Nucleus accumbens (tissue), 56 donors: ENCODE results near the gene SMARCC2.
"Not testable (repeated sequence)": the region's sequence is repeated elsewhere in the genome, so short reads cannot be mapped to it uniquely, and the experiment has no call there.

Source experiments
- DNase-seq, 56 donors: peaks; one replicate each; lab custom pipeline; 2025; lab: John Stamatoyannopoulos, UW

Gene SMARCC2

GRCh38 chr12:56213878-56214277 lies 24.6 kb upstream of the SMARCC2 start:
- DNase-seq, result no peak

- no peak for DNase-seq
Observed at GRCh38 chr12:56212361-56212760, 23.1 kb upstream of the SMARCC2 start.

- no peak for DNase-seq
Observed at GRCh38 chr12:56208006-56208405, 18.7 kb upstream of the SMARCC2 start.

- peak in 17 of 56 donors; percentile 0 to 33 (median 9) for DNase-seq
Observed at GRCh38 chr12:56206452-56207166, 17.3 kb upstream of the SMARCC2 start.

- DNase-seq, result no peak
Observed at GRCh38 chr12:56205445-56205844, 16.2 kb upstream of the SMARCC2 start.

- DNase-seq, result no peak
Observed at GRCh38 chr12:56204275-56204674, 15.0 kb upstream of the SMARCC2 start.

- DNase-seq, result no peak
Observed at GRCh38 chr12:56202838-56203237, 13.6 kb upstream of the SMARCC2 start.

- no peak for DNase-seq
Observed at GRCh38 chr12:56202366-56202765, 13.1 kb upstream of the SMARCC2 start.

- no peak for DNase-seq
Observed at GRCh38 chr12:56198836-56199235, 9.6 kb upstream of the SMARCC2 start.

GRCh38 chr12:56197921-56198635 lies 8.8 kb upstream of the SMARCC2 start:
- no peak for DNase-seq

- DNase-seq, result not testable (repeated sequence)
Observed at GRCh38 chr12:56196818-56197550, 7.7 kb upstream of the SMARCC2 start.

GRCh38 chr12:56193025-56193578 lies 3.8 kb upstream of the SMARCC2 start:
- peak in 42 of 56 donors; percentile 1 to 82 (median 22) for DNase-seq

- no peak for DNase-seq
Observed at GRCh38 chr12:56192582-56192981, 3.3 kb upstream of the SMARCC2 start.

GRCh38 chr12:56190695-56191155 lies 1.4 kb upstream of the SMARCC2 start:
- peak in 1 of 56 donors; percentile 37 for DNase-seq

- DNase-seq, result peak in 54 of 56 donors; percentile 11 to 91 (median 68)
Observed at GRCh38 chr12:56189918-56190694, 823 bp upstream of the SMARCC2 start.

- peak in 14 of 56 donors; percentile 6 to 50 (median 29) for DNase-seq
Observed at GRCh38 chr12:56188778-56189098, 545 bp downstream of the SMARCC2 start.

GRCh38 chr12:56188131-56188777 lies 1.0 kb downstream of the SMARCC2 start:
- peak in 1 of 56 donors; percentile 10 for DNase-seq

- no peak for DNase-seq
Observed at GRCh38 chr12:56186957-56187356, 2.3 kb downstream of the SMARCC2 start.

GRCh38 chr12:56178347-56178746 lies 10.9 kb downstream of the SMARCC2 start:
- DNase-seq, result no peak

GRCh38 chr12:56172839-56173238 lies 16.4 kb downstream of the SMARCC2 start:
- DNase-seq, result no peak
